Fibroblast of pulmonary artery (primary cell): ENCODE measurements around the gene AIDA.

Source experiments
- DNase-seq: peaks from one replicate; pipeline ENCODE4 v3.0.0-alpha.2; 2010; ENCODE audit warnings: low read depth
- H3K4me3 ChIP-seq: replicated peaks from 2 replicates; pipeline ENCODE4 v1.5.1; 2011; ENCODE audit warnings: low read depth, mild to moderate bottlenecking, control low read depth, low read length, moderate library complexity
- TF ChIP-seq, protein P1 (sequence below): IDR thresholded peaks from 2 replicates; pipeline ENCODE4 v1.5.1; 2011; ENCODE audit warnings: mild to moderate bottlenecking, control low read depth, low read length, inconsistent platforms; ENCODE audit errors: missing control alignments

AIDA gene

DNA sequence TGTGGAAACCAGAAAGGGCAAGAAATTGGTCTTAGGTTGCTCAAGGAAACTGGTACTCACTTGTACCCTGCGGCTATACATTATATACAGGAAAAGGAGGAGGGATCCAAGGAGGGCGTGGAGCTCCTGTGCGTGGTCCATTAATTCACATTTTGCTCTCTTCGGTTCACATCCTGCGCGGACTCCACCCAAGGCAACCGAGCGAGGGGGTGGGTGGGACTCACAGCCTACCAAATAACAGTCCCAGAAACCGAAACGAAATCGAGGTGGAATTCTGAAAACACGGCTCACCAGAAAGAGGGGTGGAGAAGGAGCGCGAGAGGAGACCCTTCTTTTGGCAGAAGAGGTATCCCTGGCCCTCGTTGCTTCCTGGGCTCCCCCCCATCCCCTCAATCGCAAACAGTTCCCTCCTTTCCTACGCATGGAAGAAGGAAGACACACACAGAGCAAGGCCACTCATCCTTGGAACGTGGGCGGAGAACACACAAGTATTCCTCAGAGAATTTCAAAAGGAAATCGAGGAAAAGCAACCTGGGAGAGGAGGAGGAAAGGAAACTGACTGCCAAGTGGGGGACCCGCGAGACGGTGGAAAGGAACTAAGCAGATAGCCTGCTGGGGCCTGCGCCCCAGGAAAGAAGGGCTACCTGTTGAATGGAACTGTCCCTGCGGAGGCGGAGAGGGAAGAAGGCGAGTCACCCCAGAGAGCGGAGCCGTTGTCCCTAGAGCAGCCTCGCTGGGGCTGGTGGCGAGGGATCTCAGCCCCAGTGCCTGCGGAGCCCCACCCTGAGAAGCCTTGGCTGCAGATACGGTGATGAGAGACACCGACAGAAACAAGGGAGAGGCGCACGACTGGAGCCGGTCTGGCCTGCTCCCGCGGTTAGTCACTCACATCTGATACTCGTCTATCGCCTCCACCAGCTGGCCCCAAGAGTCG lies 705 bp downstream of the AIDA start:
- TF ChIP-seq, protein P1, sequence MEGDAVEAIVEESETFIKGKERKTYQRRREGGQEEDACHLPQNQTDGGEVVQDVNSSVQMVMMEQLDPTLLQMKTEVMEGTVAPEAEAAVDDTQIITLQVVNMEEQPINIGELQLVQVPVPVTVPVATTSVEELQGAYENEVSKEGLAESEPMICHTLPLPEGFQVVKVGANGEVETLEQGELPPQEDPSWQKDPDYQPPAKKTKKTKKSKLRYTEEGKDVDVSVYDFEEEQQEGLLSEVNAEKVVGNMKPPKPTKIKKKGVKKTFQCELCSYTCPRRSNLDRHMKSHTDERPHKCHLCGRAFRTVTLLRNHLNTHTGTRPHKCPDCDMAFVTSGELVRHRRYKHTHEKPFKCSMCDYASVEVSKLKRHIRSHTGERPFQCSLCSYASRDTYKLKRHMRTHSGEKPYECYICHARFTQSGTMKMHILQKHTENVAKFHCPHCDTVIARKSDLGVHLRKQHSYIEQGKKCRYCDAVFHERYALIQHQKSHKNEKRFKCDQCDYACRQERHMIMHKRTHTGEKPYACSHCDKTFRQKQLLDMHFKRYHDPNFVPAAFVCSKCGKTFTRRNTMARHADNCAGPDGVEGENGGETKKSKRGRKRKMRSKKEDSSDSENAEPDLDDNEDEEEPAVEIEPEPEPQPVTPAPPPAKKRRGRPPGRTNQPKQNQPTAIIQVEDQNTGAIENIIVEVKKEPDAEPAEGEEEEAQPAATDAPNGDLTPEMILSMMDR = no peak
- peak overlapping the region; percentile 74 for H3K4me3 ChIP-seq
- peak; percentile 60 for DNase-seq

DNA sequence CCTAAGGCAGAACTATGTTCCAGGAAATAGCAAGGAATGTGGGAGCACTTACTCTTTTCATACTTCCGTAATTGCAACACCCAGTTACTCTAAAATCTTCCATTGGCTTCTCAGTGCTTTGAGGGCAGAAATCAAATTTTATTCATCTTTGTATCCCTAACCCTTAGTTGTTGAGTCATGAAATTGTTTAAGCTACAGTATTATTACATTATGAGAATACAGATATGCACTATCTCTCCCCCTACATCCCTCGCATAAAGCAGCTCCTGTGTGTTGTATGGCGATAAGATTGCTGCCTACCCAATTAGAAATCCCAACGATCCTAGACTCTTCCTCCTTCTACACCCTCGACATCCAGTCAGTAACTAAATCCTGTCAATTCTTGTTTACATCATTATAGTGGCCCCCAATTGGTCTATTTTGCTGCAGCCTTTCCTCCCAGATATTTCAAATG lies 2.6 kb downstream of the AIDA start:
- H3K4me3 ChIP-seq = peak overlapping the region; percentile 74
- DNase-seq = peak; percentile 31
- TF ChIP-seq, protein P1 = no peak

GRCh38 chr1:222706815-222707214 lies 5.5 kb downstream of the AIDA start:
- TF ChIP-seq, protein P1 = peak; percentile 3
- H3K4me3 ChIP-seq = no peak overlapping the region
- DNase-seq = no peak

DNA sequence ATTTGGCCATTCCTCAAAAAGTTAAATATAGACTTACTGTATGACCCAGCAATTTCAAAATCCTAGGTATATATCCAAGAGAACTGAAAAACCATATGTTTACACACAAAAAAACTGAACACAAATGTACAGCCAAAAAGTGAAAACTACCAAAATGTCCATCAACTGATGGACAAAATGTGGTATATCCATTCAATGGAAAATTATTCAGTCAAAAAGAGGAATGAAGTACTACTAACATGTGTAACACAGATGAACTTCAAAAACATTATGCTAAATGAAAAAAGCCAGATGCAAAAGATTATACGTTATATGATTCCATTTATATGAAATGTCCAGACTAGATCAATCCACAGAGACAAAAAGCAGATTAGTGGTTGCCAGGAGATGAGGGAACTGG lies 8.0 kb downstream of the AIDA start:
- TF ChIP-seq, protein P1 = no peak
- DNase-seq = no peak

GRCh38 chr1:222702210-222702609 lies 10.1 kb downstream of the AIDA start:
- TF ChIP-seq, protein P1 = no peak
- no peak overlapping the region for H3K4me3 ChIP-seq
- no peak for DNase-seq

More for the DNA sequence above, 8.0 kb downstream of the AIDA start:
- no peak overlapping the region for H3K4me3 ChIP-seq

GRCh38 chr1:222697826-222698225 lies 14.5 kb downstream of the AIDA start:
- DNase-seq = peak; percentile 63
- no peak overlapping the region for H3K4me3 ChIP-seq
- TF ChIP-seq, protein P1 = no peak

DNA sequence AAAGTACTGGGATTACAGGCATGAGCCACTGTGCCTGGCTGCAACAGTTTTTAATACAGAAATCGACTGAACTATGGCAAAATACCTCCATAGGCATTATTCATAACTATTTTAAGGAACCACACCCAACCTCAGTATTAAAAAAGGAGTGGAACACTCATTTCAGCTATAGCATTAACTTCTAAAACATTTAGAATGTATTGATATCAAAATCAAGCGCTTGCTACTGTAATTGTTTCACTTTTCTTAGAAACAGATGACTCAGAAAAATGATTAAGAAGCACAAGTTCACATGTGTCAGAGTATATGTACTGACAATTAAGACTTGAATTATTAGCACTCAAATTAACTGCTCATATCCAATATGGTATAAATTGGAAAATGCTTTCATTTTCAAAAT lies 15.1 kb downstream of the AIDA start:
- TF ChIP-seq, protein P1 = no peak
- no peak for DNase-seq
- no peak overlapping the region for H3K4me3 ChIP-seq
